Measurements from ENCODE around the gene RRM2.

The RRM2 gene

GRCh38 chr2:10165861-10166675, 43.5 kb downstream of the RRM2 start:
- no peak for DNase-seq (ENCODE audit: low spot score)
- no peak for TF ChIP-seq CTCF (IDR thresholded peaks at IDR 0.05; ENCODE audit: extremely low read depth, missing control alignments)

- no peak for DNase-seq (ENCODE audit: low spot score)
- TF ChIP-seq CTCF (IDR thresholded peaks at IDR 0.05; ENCODE audit: extremely low read depth, missing control alignments), result no peak
These were observed 44.2 kb downstream of the RRM2 start for GRCh38 chr2:10166676-10167292.

GRCh38 chr2:10167316-10167715, 44.8 kb downstream of the RRM2 start:
- TF ChIP-seq CTCF (IDR thresholded peaks at IDR 0.05; ENCODE audit: extremely low read depth, missing control alignments), result no peak
- DNase-seq (ENCODE audit: low spot score), result no peak

GRCh38 chr2:10168221-10168620, 45.7 kb downstream of the RRM2 start:
- DNase-seq (ENCODE audit: low spot score), result no peak
- TF ChIP-seq CTCF (IDR thresholded peaks at IDR 0.05; ENCODE audit: extremely low read depth, missing control alignments), result no peak

- no peak for TF ChIP-seq CTCF (IDR thresholded peaks at IDR 0.05; ENCODE audit: extremely low read depth, missing control alignments)
- no peak for DNase-seq (ENCODE audit: low spot score)
These were observed 46.6 kb downstream of the RRM2 start for GRCh38 chr2:10169053-10169578.

- no peak for DNase-seq (ENCODE audit: low spot score)
- no peak for TF ChIP-seq CTCF (IDR thresholded peaks at IDR 0.05; ENCODE audit: extremely low read depth, missing control alignments)
These were observed 47.0 kb downstream of the RRM2 start for GRCh38 chr2:10169581-10169980.

GRCh38 chr2:10170256-10170655, 47.7 kb downstream of the RRM2 start:
- TF ChIP-seq CTCF (IDR thresholded peaks at IDR 0.05; ENCODE audit: extremely low read depth, missing control alignments), result no peak
- no peak for DNase-seq (ENCODE audit: low spot score)
